Colonic mucosa (tissue), 4 donors: ENCODE measurements around the gene NAPB. TPM values are rescaled to one million over a fixed set of nuclear protein-coding genes. Genes with fewer than 3 reads are reported as not detected.

Experiments used
- DNase-seq: peaks from one replicate; pipeline ENCODE4 v3.0.0-alpha.2; 2020
- H3K27ac ChIP-seq: fragments of 200-600 bp; one replicate; pipeline ENCODE4 v1.8.0; 2021
- H3K27me3 ChIP-seq: fragments of 200-600 bp; one replicate; pipeline ENCODE4 v1.8.0; 2021
- H3K36me3 ChIP-seq: fragments of 200-600 bp; one replicate; pipeline ENCODE4 v1.8.0; 2021
- H3K4me1 ChIP-seq: fragments of 200-600 bp; one replicate; pipeline ENCODE4 v1.8.0; 2021; ENCODE audit warnings: mild to moderate bottlenecking
- H3K4me3 ChIP-seq: fragments of 200-600 bp; one replicate; pipeline ENCODE4 v1.8.0; 2021
- H3K9ac ChIP-seq, 2 donors: one replicate each; pipeline ENCODE4 v1.7.0; 2013; ENCODE audit warnings: control low read depth in 2 of 2, low read depth in 2 of 2, low read length in 2 of 2
- H3K9me3 ChIP-seq: fragments of 200-600 bp; one replicate; pipeline ENCODE4 v1.8.0; 2021
- intact Hi-C: fragments of 100-400 bp; cut with DNase I; formaldehyde crosslinking; loops from one replicate; pipeline ENCODE4 v1.14.1; 2022
- total RNA-seq, 2 donors: library from RNA; stranded (reverse); fragmentation: NEBNext Ultra II Directional in 1 of 2; extraction: Animal tissue kit (Norgen Biotek cat#: 25700) in 1 of 2; gene quantifications; one replicate each; pipeline ENCODE4 v1.2.1, GENCODE V29; 2021
- TF ChIP-seq, protein P1 (sequence below): fragments of 200-600 bp; IDR thresholded peaks from one replicate; pipeline ENCODE4 v1.8.0; 2022; ENCODE audit warnings: antibody characterized with exemption, mild to moderate bottlenecking
- donor health status: healthy.
- donor health status: DM: no; HTN: no; CAD: no.
- donor health status: DM: no; HTN: no; CAD: no.

The NAPB gene
- total RNA-seq, 2 donors from 2014 or later: 7.5 to 8.4 TPM

DNA sequence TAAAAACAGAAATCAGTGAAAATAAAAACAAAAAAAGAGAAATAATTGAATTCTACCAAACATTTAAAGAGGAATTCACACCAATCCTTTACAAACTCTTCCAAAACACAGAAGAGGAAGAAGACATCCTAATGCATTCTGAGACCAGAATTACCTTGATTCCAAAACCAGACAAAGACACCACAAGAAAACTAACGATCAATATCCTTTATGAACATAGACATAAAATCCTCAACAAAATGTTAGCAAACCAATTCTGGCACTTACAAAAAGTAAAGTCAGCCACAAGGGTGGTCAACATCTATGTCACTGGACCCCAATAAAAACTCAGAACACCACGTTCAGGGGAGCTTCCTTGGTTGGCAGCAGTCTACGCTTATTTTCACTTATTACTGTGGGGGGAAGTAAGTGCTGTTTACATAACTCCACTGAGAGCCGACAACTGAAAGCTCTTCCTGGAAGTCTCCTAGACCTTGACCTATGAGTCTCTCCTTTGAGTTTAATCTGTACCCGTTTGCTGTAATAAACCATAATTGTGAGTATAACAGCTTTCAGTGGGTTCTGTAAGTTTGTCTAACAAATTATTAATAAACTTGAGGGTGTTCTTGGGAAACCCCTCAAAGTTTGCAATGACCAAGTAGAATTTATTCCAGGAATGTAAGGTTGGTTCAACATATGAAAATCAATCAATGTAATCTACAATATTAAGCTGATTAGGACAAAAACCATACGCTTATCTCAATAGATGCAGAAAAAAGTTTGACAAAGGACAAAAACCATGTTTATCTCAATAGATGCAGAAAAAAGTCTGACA lies 34.8 kb downstream of the NAPB start:
- H3K27me3 ChIP-seq: no peaks in the 10 kb centered on the region
- H3K9me3 ChIP-seq: no peaks in the 10 kb centered on the region
- H3K27ac ChIP-seq: no peak overlapping the region
- no peak for DNase-seq
- TF ChIP-seq, protein P1, sequence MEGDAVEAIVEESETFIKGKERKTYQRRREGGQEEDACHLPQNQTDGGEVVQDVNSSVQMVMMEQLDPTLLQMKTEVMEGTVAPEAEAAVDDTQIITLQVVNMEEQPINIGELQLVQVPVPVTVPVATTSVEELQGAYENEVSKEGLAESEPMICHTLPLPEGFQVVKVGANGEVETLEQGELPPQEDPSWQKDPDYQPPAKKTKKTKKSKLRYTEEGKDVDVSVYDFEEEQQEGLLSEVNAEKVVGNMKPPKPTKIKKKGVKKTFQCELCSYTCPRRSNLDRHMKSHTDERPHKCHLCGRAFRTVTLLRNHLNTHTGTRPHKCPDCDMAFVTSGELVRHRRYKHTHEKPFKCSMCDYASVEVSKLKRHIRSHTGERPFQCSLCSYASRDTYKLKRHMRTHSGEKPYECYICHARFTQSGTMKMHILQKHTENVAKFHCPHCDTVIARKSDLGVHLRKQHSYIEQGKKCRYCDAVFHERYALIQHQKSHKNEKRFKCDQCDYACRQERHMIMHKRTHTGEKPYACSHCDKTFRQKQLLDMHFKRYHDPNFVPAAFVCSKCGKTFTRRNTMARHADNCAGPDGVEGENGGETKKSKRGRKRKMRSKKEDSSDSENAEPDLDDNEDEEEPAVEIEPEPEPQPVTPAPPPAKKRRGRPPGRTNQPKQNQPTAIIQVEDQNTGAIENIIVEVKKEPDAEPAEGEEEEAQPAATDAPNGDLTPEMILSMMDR: no peak
- H3K4me3 ChIP-seq: no peak overlapping the region
- peaks cover 4% of the 10 kb centered on the region for H3K4me1 ChIP-seq
- no peak overlapping the region for H3K9ac ChIP-seq
- H3K36me3 ChIP-seq: no peaks in the 10 kb centered on the region
- intact Hi-C loops: no loop called here

- TF ChIP-seq, protein P1: no peak
- Histone ChIP-seq H3K4me1 (peaks cover under 1% of the 10 kb centered on the region), H3K9me3 (no peaks in the 10 kb centered on the region), H3K9ac (no peak overlapping the region), H3K27ac (no peak overlapping the region), H3K36me3 (no peaks in the 10 kb centered on the region), H3K27me3 (no peaks in the 10 kb centered on the region), H3K4me3 (no peak overlapping the region)
- DNase-seq: no peak
- intact Hi-C loops: no loop called here
These were observed 39.4 kb downstream of the NAPB start for GRCh38 chr20:23381876-23382275.

DNA sequence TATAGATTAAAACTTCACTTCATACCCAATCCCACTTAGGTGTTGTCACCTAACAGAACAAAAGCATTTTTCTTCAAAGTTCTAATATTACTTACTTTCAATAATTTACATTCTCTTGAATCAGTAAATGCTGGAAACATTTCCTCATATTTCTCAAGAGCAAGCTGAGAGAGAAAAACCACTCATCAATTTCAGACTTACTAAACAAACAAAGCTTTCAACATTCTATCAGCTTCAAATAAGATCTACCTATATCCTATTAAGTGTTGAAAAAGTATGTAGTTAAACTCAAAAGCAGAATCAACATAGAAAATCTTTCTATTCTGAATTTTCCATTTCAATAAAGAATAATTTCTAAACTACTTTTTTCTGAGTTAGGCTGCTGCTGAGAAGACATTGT lies 41.5 kb downstream of the NAPB start:
- Histone ChIP-seq H3K4me1 (no peaks in the 10 kb centered on the region), H3K9ac (no peak overlapping the region), H3K27me3 (no peaks in the 10 kb centered on the region), H3K36me3 (no peaks in the 10 kb centered on the region), H3K9me3 (no peaks in the 10 kb centered on the region), H3K4me3 (no peak overlapping the region), H3K27ac (no peak overlapping the region)
- TF ChIP-seq, protein P1: no peak
- DNase-seq: no peak
- intact Hi-C loops: no loop called here

DNA sequence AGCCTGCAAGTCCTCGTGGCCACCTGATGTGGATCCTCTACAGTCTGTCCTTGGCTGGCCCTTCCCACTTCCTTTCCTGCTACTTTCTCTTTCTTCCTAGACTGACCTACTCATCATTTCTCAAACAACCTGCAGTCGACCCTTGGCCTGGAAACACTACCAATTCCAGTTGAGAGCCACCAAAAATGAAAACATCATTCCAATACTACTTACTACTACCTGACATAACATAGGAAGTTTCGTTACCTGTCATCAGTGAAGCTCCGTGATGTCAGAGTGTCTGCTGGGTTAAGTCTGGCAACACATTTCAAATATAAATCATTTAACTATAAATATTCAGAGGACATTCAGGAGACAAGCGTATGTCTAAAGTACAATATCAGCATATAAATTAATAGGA lies 45.5 kb downstream of the NAPB start:
- no peak overlapping the region for H3K4me3 ChIP-seq
- H3K4me1 ChIP-seq: no peaks in the 10 kb centered on the region
- no peaks in the 10 kb centered on the region for H3K36me3 ChIP-seq
- no peak overlapping the region for H3K9ac ChIP-seq
- H3K27ac ChIP-seq: no peak overlapping the region
- no peaks in the 10 kb centered on the region for H3K27me3 ChIP-seq
- intact Hi-C loops: no loop called here
- TF ChIP-seq, protein P1: no peak
- H3K9me3 ChIP-seq: no peaks in the 10 kb centered on the region
- no peak for DNase-seq

DNA sequence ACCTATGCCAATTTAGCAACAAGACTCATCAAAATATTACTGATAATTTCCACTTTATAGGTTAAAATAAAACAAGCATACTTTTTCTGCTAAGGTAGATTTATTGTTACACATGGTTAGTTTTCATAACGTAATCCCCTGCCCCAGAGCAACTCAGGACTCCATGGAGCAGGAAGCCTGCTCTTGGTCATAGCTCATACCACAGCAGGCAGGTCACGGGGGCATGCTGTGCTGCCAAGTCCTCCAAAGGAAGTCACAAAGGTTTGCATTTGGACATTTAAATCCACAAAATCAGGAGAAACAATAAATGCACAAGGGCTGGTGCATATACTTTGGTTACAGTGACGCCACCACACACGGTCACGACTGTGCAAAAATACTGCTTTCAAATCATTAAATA lies 46.8 kb downstream of the NAPB start:
- Histone ChIP-seq H3K4me1 (no peaks in the 10 kb centered on the region), H3K27me3 (no peaks in the 10 kb centered on the region), H3K27ac (no peak overlapping the region), H3K9ac (no peak overlapping the region), H3K9me3 (no peaks in the 10 kb centered on the region), H3K36me3 (peaks cover 6% of the 10 kb centered on the region), H3K4me3 (no peak overlapping the region)
- TF ChIP-seq, protein P1: no peak
- intact Hi-C loops: no loop called here
- DNase-seq: no peak
